ENCODE measurements around the gene ZNF385B.

The ZNF385B gene

GRCh38 chr2:179578171-179578916, 283.1 kb downstream of the ZNF385B start:
- intact Hi-C loops (cut with DNase I), result no loop called here
- no peak for DNase-seq

DNA sequence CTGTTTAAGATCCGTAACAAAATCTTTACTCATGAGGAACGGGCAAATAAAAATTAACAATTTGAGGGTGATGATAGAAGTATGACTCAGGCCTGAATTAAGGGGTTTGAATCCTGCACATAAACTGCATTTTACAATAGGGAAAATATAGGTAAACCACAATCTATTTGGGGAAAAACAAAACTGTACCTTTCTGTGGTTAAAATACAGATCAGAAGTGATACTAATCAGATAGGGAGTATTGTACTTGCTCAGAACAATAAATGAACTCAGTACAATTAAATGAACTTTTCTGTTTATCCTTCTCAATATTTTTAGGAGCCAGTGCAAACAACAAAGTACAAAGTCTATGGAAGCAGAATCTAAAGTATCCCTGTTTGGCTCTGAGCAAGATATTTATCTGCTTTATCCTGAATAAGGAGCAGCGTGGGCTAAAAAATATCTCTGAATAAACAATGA, 287.3 kb downstream of the ZNF385B start:
- intact Hi-C loops (cut with DNase I), result no loop called here
- DNase-seq, result no peak

DNA sequence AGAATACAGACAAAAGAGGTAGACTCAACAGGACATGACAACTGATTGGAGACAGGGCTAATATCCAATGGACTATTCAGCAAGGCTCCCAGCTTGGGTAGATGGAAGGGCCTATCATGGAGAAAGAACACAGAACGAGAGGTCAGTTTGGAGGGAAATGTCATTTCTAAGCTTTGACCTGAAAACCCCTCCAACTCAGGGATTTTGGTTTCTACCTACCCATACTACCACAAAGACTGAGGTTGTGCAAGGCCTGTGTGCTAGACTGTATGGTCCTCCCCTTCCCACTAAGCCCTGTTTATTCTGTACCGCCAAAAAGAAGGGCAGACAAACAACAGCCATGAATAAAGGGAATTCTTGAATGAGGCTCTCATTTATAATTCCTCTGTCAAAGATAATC, 288.9 kb downstream of the ZNF385B start:
- DNase-seq, result no peak
- intact Hi-C loops (cut with DNase I), result no loop called here

- no peak for DNase-seq
- intact Hi-C loops (cut with DNase I), result no loop called here
Measured at GRCh38 chr2:179571721-179572120, 289.7 kb downstream of the ZNF385B start.

- no peak for DNase-seq
- intact Hi-C loops (cut with DNase I), result no loop called here
Measured at GRCh38 chr2:179571252-179571651, 290.2 kb downstream of the ZNF385B start.

GRCh38 chr2:179569831-179570233, 291.6 kb downstream of the ZNF385B start:
- intact Hi-C loops (cut with DNase I), result no loop called here
- no peak for DNase-seq

GRCh38 chr2:179565807-179566206, 295.6 kb downstream of the ZNF385B start:
- no peak for DNase-seq
- intact Hi-C loops (cut with DNase I), result no loop called here

- no peak for DNase-seq
- intact Hi-C loops (cut with DNase I), result no loop called here
Measured at GRCh38 chr2:179562330-179562885, 299.0 kb downstream of the ZNF385B start.

- intact Hi-C loops (cut with DNase I), result no loop called here
- DNase-seq, result no peak
Measured at GRCh38 chr2:179561702-179562101, 299.7 kb downstream of the ZNF385B start.

GRCh38 chr2:179560257-179560735, 301.1 kb downstream of the ZNF385B start:
- intact Hi-C loops (cut with DNase I), result no loop called here
- DNase-seq, result no peak

DNA sequence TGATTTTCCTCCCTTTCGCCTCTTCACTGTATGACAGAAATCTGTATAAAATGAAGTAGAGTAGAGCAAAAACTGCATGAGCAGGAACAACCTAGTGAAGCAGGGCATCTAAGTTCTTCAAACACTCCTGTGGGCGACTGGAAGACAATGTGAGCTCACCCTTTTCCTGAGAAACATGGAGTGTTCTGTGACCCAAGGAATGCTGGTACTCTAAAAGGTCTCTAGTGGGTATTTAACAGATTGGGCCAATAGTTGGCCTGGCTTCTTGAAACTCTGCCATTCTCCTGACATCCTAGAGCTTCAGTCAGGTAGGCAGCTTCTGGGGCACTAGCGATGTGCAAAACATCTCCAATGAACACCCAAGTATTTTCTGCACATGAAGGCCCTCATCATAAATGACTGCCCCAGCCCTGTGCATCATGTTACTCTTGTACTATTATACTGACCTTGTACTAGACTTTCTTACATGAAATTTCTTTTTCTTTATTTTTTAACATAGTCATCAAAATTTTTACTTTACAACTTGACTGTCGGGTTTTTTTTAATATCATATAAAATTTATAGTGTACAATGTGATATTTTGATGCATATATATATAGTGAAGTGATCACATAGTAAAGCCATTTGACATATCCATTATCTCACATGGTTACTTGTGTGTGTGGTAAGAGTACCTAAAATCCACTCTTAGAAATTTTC, 302.2 kb downstream of the ZNF385B start:
- intact Hi-C loops (cut with DNase I), result no loop called here
- DNase-seq, result no peak

GRCh38 chr2:179558010-179558934, 303.1 kb downstream of the ZNF385B start:
- intact Hi-C loops (cut with DNase I), result no loop called here
- no peak for DNase-seq

- intact Hi-C loops (cut with DNase I), result no loop called here
- DNase-seq, result no peak
Measured at GRCh38 chr2:179556425-179556824, 305.0 kb downstream of the ZNF385B start.

DNA sequence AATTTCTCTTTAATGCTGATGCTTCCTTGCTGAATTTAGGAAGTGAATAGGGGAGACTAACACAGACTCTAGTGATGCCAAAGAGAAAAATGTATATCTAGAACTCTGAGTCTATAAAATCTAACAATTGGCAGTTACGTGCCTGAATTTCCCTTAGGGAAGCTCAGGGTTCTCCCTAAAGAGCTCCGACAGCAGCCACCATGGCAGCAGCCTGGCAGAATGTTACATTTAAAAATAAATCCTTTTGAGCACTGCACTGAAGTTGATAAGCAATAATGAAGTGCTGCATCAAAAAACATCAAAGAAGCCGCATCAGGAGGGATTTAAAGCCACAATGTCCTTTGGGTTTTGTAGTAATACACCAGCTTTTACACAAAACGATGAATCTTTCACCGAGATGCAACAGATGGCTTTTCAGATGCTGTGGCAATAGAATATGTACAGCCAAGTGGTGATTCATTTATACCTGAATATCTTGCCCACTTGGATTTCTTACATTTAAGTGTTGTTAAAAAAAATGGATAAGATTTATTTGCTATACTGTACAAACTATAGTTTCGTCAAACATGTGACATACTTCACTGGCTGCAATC, 305.6 kb downstream of the ZNF385B start:
- no peak for DNase-seq
- intact Hi-C loops (cut with DNase I), result no loop called here

GRCh38 chr2:179554639-179555386, 306.6 kb downstream of the ZNF385B start:
- intact Hi-C loops (cut with DNase I), result no loop called here
- no peak for DNase-seq

- DNase-seq, result no peak
- intact Hi-C loops (cut with DNase I), result no loop called here
Measured at GRCh38 chr2:179553382-179553781, 308.0 kb downstream of the ZNF385B start.

GRCh38 chr2:179551539-179552045, 309.8 kb downstream of the ZNF385B start:
- no peak for DNase-seq
- intact Hi-C loops (cut with DNase I), result no loop called here

GRCh38 chr2:179550849-179551248, 310.6 kb downstream of the ZNF385B start:
- no peak for DNase-seq
- intact Hi-C loops (cut with DNase I), result no loop called here
